Body of pancreas (tissue), 4 donors: ENCODE measurements around the gene MGMT. TPM values are rescaled to one million over a fixed set of nuclear protein-coding genes. Genes with fewer than 3 reads are reported as not detected.

Experiments
- ATAC-seq: fragments of 150-250 bp; one replicate; pipeline ENCODE4 v1.9.1; 2016
- DNase-seq, 4 donors: peaks; one replicate each; pipeline ENCODE4 v3.0.0-alpha.2; 2019
- H3K27ac ChIP-seq, 4 donors: fragments of 200-600 bp; sonication (generic); 1 replicate in 3 of 4; 2 replicates in 1 of 4; pipeline versions ENCODE4 v1.5.1 to v1.6.1; 2016 to 2019; ENCODE audit warnings: mild to moderate bottlenecking in 1 of 4, mixed read lengths in 1 of 4, moderate library complexity in 1 of 4
- H3K27me3 ChIP-seq, 2 donors: fragments of 200-600 bp; sonication (generic); one replicate each; pipeline ENCODE4 v1.6.0; 2016; ENCODE audit warnings: mild to moderate bottlenecking in 1 of 2
- H3K36me3 ChIP-seq, 2 donors: fragments of 200-600 bp; sonication (generic); replicated peaks in 1 of 2; 2 replicates each; pipeline ENCODE4 v1.5.1; 2016; ENCODE audit warnings: low read depth in 2 of 2; ENCODE audit not compliant: insufficient read depth in 1 of 2
- H3K4me1 ChIP-seq: fragments of 200-600 bp; sonication (generic); one replicate; pipeline ENCODE4 v1.6.0; 2016
- H3K4me3 ChIP-seq, 2 donors: fragments of 200-600 bp; sonication (generic); 1 replicate in 1 of 2; 2 replicates in 1 of 2; pipeline ENCODE4 v1.5.1; 2016 to 2019
- H3K9me3 ChIP-seq, 3 donors: fragments of 200-600 bp; sonication (generic); 1 replicate in 2 of 3; 2 replicates in 1 of 3; pipeline ENCODE4 v1.5.1; 2016
- CTCF ChIP-seq, 7 experiments: fragments of 450-650 bp in 4 of 7; fragments of 200-600 bp in 3 of 7; sonication (generic) in 3 of 7; IDR thresholded peaks; one replicate each; pipeline ENCODE4 v1.5.1; 2016 to 2019; ENCODE audit warnings: antibody characterized with exemption in 7 of 7
- POLR2A ChIP-seq, 3 donors: fragments of 450-650 bp; IDR thresholded peaks; one replicate each; pipeline ENCODE4 v1.6.1; 2016; ENCODE audit warnings: antibody characterized with exemption in 3 of 3, mild to moderate bottlenecking in 2 of 3
- WGBS, 2 donors: methylation state at CpG; one replicate each; pipeline ENCODE4 v1.1.5; 2017; 5-methylcytosine and 5-hydroxymethylcytosine counted together
- intact Hi-C: fragments of 100-400 bp; cut with DNase I; formaldehyde crosslinking; loops from one replicate; pipeline ENCODE4 v1.15.1; 2023
- total RNA-seq, 2 donors: library from RNA; depleted of rRNA; stranded (reverse); fragments of >200 nt; gene quantifications; one replicate each; pipeline ENCODE4 v1.1.0, GENCODE V29; 2016

Gene MGMT
- total RNA-seq, 2 donors from 2014 or later = 13.7 to 25.4 TPM

GRCh38 chr10:129766611-129767550 lies 299.8 kb downstream of the MGMT start:
- no peak for TF ChIP-seq POLR2A (IDR thresholded peaks at IDR 0.05)
- TF ChIP-seq CTCF (IDR thresholded peaks at IDR 0.05) = no peak
- DNase-seq = peak in 1 of 4 donors; percentile 7
- WGBS, 2 donors = 93 to 95% methylated on average over 16 to 25 of the region's 25 CpGs
- H3K27me3 ChIP-seq = no peaks in the 10 kb centered on the region
- no peaks in the 10 kb centered on the region for H3K9me3 ChIP-seq
- intact Hi-C loops = no loop called here
- H3K27ac ChIP-seq = no peak overlapping the region
- H3K36me3 ChIP-seq = no peaks in the 10 kb centered on the region
- ATAC-seq = no peak
- H3K4me1 ChIP-seq = no peaks in the 10 kb centered on the region
- H3K4me3 ChIP-seq = no peak overlapping the region

GRCh38 chr10:129767751-129768150 lies 300.7 kb downstream of the MGMT start:
- no peaks in the 10 kb centered on the region for H3K9me3 ChIP-seq
- DNase-seq (peak in 1 of 4 donors; percentile 2), ATAC-seq (no peak)
- H3K27me3 ChIP-seq = no peaks in the 10 kb centered on the region
- H3K27ac ChIP-seq = no peak overlapping the region
- no peaks in the 10 kb centered on the region for H3K36me3 ChIP-seq
- intact Hi-C loops = no loop called here
- 95 to 98% methylated on average over 8 to 10 of the region's 10 CpGs for WGBS, 2 donors
- TF ChIP-seq POLR2A (IDR thresholded peaks at IDR 0.05) (no peak), CTCF (IDR thresholded peaks at IDR 0.05) (no peak)
- no peaks in the 10 kb centered on the region for H3K4me1 ChIP-seq
- no peak overlapping the region for H3K4me3 ChIP-seq

GRCh38 chr10:129768437-129769355 lies 301.7 kb downstream of the MGMT start:
- 84 to 89% methylated on average over 21 to 35 of the region's 44 CpGs for WGBS, 2 donors
- Histone ChIP-seq H3K9me3 (no peaks in the 10 kb centered on the region), H3K36me3 (no peaks in the 10 kb centered on the region), H3K4me3 (no peak overlapping the region), H3K4me1 (no peaks in the 10 kb centered on the region), H3K27me3 (no peaks in the 10 kb centered on the region), H3K27ac (no peak overlapping the region)
- intact Hi-C loops = no loop called here
- peak in 1 of 4 donors; percentile 7 for DNase-seq
- no peak for TF ChIP-seq CTCF (IDR thresholded peaks at IDR 0.05)
- TF ChIP-seq POLR2A (IDR thresholded peaks at IDR 0.05) = no peak
- ATAC-seq = no peak

GRCh38 chr10:129769381-129770116 lies 302.5 kb downstream of the MGMT start:
- H3K27me3 ChIP-seq = no peaks in the 10 kb centered on the region
- intact Hi-C loops = no loop called here
- 94 to 96% methylated on average over 24 of the region's 24 CpGs for WGBS, 2 donors
- no peak for ATAC-seq
- no peaks in the 10 kb centered on the region for H3K9me3 ChIP-seq
- H3K36me3 ChIP-seq = no peaks in the 10 kb centered on the region
- TF ChIP-seq POLR2A (IDR thresholded peaks at IDR 0.05) (no peak), CTCF (IDR thresholded peaks at IDR 0.05) (no peak)
- H3K27ac ChIP-seq = no peak overlapping the region
- H3K4me1 ChIP-seq = no peaks in the 10 kb centered on the region
- no peak overlapping the region for H3K4me3 ChIP-seq
- DNase-seq = peak in 1 of 4 donors; percentile 2
